ENCODE measurements around the gene MAP3K4. TPM values are rescaled to one million over a fixed set of nuclear protein-coding genes. Genes with fewer than 3 reads are reported as not detected.

The MAP3K4 gene
- total RNA-seq, 1 experiment from 2014 or later = 54.3 TPM

GRCh38 chr6:161021543-161021942 lies 30.0 kb downstream of the MAP3K4 start:
- no peaks in the 10 kb centered on the region for H3K27me3 Mint-ChIP-seq (ENCODE audit: low read depth)
- no peak overlapping the region for H2BK12ac ChIP-seq (ENCODE audit: insufficient read length, low read depth, low read length)
- H3K4me2 ChIP-seq (ENCODE audit: insufficient read depth, insufficient read length, low read length) = no peak overlapping the region
- no peak overlapping the region for H2BK120ac ChIP-seq (ENCODE audit: low read depth, low read length, poor library complexity, severe bottlenecking)
- no peak overlapping the region for H3K4ac ChIP-seq (ENCODE audit: low read depth, low read length)
- peaks cover 2% of the 10 kb centered on the region; the same call in 1 of the 2 replicates for H3K79me2 ChIP-seq (ENCODE audit: insufficient read depth, low read length)
- H3K4me1 Mint-ChIP-seq = peaks cover 11 to 19% of the 10 kb centered on the region in 2 experiments
- no peak overlapping the region for H3K14ac ChIP-seq (ENCODE audit: insufficient read depth, low read length)
- H3K9me3 ChIP-seq (ENCODE audit: control insufficient read depth, low read depth, low read length) = no peaks in the 10 kb centered on the region
- no peaks in the 10 kb centered on the region for H3K23me2 ChIP-seq (ENCODE audit: insufficient read length, low read depth, low read length, poor library complexity, severe bottlenecking)
- H4K8ac ChIP-seq (replicated peaks; ENCODE audit: insufficient read length, low read depth, low read length) = no peak overlapping the region
- no peak overlapping the region for H3K56ac ChIP-seq (ENCODE audit: insufficient read length, low read depth, low read length)
- H3T11ph ChIP-seq (ENCODE audit: low read length) = no peak overlapping the region
- no peaks in the 10 kb centered on the region for H3K4me1 ChIP-seq (ENCODE audit: insufficient read depth, low read length)
- no peak overlapping the region for H3K23ac ChIP-seq (ENCODE audit: insufficient read length, low read depth, low read length)
- no peaks in the 10 kb centered on the region for H3K27me3 ChIP-seq (ENCODE audit: insufficient read depth, low read length)
- no peak overlapping the region for H3K18ac ChIP-seq (ENCODE audit: insufficient read length, low read depth, low read length)
- H3K27ac ChIP-seq (ENCODE audit: insufficient read length, low read depth, low read length) = no peak overlapping the region
- H4K5ac ChIP-seq (ENCODE audit: insufficient read length, low read depth, low read length) = no peak overlapping the region
- TF ChIP-seq, protein P1, sequence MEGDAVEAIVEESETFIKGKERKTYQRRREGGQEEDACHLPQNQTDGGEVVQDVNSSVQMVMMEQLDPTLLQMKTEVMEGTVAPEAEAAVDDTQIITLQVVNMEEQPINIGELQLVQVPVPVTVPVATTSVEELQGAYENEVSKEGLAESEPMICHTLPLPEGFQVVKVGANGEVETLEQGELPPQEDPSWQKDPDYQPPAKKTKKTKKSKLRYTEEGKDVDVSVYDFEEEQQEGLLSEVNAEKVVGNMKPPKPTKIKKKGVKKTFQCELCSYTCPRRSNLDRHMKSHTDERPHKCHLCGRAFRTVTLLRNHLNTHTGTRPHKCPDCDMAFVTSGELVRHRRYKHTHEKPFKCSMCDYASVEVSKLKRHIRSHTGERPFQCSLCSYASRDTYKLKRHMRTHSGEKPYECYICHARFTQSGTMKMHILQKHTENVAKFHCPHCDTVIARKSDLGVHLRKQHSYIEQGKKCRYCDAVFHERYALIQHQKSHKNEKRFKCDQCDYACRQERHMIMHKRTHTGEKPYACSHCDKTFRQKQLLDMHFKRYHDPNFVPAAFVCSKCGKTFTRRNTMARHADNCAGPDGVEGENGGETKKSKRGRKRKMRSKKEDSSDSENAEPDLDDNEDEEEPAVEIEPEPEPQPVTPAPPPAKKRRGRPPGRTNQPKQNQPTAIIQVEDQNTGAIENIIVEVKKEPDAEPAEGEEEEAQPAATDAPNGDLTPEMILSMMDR (conservative IDR thresholded peaks at IDR 0.05) = no peak
- H2BK20ac ChIP-seq (ENCODE audit: low read depth, low read length, poor library complexity, severe bottlenecking) = no peak overlapping the region
- no peak overlapping the region for H2BK15ac ChIP-seq (ENCODE audit: low read depth, low read length)
- H3K9me3 Mint-ChIP-seq = no peaks in the 10 kb centered on the region; a peak in 1 of 5 replicates
- no peak overlapping the region for H2AK5ac ChIP-seq (ENCODE audit: insufficient read length, low read length)
- peaks cover 3% of the 10 kb centered on the region for H3K79me1 ChIP-seq (ENCODE audit: insufficient read depth, low read depth, low read length, poor library complexity, severe bottlenecking)
- no peak overlapping the region for H4K91ac ChIP-seq (ENCODE audit: insufficient read length, low read depth, low read length)
- H2AFZ ChIP-seq (ENCODE audit: low read length) = no peak overlapping the region
- H3K27ac Mint-ChIP-seq = peak overlapping the region in 1 of 3 experiments; percentile 13; a peak in 2 of 7 replicates
- no peak overlapping the region for H3K4me3 Mint-ChIP-seq
- peaks cover 2 to 11% (median 4%) of the 10 kb centered on the region in 3 experiments; a peak in 6 of 7 replicates for H3K36me3 Mint-ChIP-seq (ENCODE audit: insufficient read depth in 1 of 3, low read depth in 3 of 3)
- H4K20me1 ChIP-seq (ENCODE audit: control insufficient read depth, insufficient read depth, insufficient read length) = no peaks in the 10 kb centered on the region
- DNase-seq = no peak
- no peak overlapping the region for H3K9ac ChIP-seq (ENCODE audit: extremely low read depth, insufficient read length, low read length)
- H2BK5ac ChIP-seq (ENCODE audit: insufficient read length, low read length) = no peak overlapping the region
